NT2/D1 (cell line): ENCODE measurements around the gene SF3B6.

Source experiments
- YY1 ChIP-seq: IDR thresholded peaks from 2 replicates; pipeline ENCODE4 v1.6.1; 2011; ENCODE audit not compliant: insufficient read length, insufficient read depth
- ZNF274 ChIP-seq: IDR thresholded peaks from 2 replicates; pipeline ENCODE4 v1.6.1; 2011; ENCODE audit warnings: mild to moderate bottlenecking, low read depth, low read length

- TF ChIP-seq YY1: no peak
- no peak for TF ChIP-seq ZNF274
These were observed 52.1 kb downstream of the SF3B6 start for GRCh38 chr2:24024018-24024417.
